Measurements from ENCODE around the gene NAP1L1. TPM values are rescaled to one million over a fixed set of nuclear protein-coding genes. Genes with fewer than 3 reads are reported as not detected.

Gene NAP1L1
- total RNA-seq, 1 experiment from 2014 or later, result 946 TPM

DNA sequence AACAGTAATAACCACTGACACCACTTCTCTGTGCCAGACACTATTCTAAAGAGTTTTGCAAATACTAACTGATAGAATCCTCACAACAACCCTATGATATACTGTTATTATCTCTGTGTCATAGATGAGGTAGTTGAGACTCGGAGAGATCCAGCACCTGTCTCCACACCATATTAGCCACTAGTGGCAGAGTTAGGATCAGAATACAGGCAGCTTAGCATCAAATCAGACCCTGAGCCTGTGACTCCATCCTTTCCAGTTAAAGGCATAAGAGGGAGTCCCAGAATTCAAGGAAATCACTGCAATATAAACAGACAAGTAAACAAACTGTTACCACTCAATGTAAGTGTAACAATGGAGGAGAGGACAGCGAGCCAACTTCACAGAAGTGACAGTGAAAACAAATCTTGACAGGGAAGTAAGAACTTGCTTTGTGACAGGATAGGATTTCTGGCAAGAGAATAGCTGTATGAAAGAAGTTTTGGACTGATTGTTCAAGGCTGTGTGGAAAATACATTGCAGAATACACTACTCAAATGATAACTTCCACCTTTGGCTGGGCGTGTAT, 11.7 kb upstream of the NAP1L1 start (continued):
- TF ChIP-seq, protein P1, sequence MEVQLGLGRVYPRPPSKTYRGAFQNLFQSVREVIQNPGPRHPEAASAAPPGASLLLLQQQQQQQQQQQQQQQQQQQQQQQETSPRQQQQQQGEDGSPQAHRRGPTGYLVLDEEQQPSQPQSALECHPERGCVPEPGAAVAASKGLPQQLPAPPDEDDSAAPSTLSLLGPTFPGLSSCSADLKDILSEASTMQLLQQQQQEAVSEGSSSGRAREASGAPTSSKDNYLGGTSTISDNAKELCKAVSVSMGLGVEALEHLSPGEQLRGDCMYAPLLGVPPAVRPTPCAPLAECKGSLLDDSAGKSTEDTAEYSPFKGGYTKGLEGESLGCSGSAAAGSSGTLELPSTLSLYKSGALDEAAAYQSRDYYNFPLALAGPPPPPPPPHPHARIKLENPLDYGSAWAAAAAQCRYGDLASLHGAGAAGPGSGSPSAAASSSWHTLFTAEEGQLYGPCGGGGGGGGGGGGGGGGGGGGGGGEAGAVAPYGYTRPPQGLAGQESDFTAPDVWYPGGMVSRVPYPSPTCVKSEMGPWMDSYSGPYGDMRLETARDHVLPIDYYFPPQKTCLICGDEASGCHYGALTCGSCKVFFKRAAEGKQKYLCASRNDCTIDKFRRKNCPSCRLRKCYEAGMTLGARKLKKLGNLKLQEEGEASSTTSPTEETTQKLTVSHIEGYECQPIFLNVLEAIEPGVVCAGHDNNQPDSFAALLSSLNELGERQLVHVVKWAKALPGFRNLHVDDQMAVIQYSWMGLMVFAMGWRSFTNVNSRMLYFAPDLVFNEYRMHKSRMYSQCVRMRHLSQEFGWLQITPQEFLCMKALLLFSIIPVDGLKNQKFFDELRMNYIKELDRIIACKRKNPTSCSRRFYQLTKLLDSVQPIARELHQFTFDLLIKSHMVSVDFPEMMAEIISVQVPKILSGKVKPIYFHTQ (CRISPR knock-in tag; IDR thresholded peaks at IDR 0.05), result no peak
- TF ChIP-seq ZNF423 (CRISPR knock-in tag; IDR thresholded peaks at IDR 0.05), result no peak
- TF ChIP-seq, protein P2, sequence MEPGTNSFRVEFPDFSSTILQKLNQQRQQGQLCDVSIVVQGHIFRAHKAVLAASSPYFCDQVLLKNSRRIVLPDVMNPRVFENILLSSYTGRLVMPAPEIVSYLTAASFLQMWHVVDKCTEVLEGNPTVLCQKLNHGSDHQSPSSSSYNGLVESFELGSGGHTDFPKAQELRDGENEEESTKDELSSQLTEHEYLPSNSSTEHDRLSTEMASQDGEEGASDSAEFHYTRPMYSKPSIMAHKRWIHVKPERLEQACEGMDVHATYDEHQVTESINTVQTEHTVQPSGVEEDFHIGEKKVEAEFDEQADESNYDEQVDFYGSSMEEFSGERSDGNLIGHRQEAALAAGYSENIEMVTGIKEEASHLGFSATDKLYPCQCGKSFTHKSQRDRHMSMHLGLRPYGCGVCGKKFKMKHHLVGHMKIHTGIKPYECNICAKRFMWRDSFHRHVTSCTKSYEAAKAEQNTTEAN (CRISPR knock-in tag; IDR thresholded peaks at IDR 0.05), result no peak
- TF ChIP-seq, protein P3, sequence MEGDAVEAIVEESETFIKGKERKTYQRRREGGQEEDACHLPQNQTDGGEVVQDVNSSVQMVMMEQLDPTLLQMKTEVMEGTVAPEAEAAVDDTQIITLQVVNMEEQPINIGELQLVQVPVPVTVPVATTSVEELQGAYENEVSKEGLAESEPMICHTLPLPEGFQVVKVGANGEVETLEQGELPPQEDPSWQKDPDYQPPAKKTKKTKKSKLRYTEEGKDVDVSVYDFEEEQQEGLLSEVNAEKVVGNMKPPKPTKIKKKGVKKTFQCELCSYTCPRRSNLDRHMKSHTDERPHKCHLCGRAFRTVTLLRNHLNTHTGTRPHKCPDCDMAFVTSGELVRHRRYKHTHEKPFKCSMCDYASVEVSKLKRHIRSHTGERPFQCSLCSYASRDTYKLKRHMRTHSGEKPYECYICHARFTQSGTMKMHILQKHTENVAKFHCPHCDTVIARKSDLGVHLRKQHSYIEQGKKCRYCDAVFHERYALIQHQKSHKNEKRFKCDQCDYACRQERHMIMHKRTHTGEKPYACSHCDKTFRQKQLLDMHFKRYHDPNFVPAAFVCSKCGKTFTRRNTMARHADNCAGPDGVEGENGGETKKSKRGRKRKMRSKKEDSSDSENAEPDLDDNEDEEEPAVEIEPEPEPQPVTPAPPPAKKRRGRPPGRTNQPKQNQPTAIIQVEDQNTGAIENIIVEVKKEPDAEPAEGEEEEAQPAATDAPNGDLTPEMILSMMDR (IDR thresholded peaks at IDR 0.05), result no peak

DNA sequence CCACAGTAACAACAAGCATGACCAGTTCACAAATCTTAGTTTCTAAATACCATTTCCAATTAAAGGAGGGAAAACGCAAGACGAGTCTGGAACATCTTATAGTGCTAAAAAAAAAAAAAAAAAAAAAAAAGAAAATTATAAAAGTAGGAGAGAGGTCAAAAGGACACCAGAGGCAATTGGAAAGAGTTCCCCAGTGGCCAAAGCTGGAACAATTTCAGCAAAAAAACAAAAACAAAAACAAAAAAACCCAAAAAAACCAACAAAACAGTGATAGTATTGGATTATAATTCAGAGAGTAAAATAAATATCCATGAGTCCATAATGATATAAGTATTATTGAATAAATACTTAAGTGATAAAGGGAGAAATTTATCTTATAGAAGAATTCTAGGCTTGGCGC, 10.3 kb upstream of the NAP1L1 start:
- CTCF ChIA-PET, result interaction anchor here (0.6 kb wide), 1 partner anchor 1608 kb away, joined by 4 read pairs; no protein-coding TSS in a partner anchor
- ATAC-seq, result no peak
- DNase-seq (ENCODE audit: low spot score), result no peak
- Mint-ChIP-seq H3K27me3 (ENCODE audit: low read depth) (no peaks in the 10 kb centered on the region), H3K4me1 (peaks cover 7% of the 10 kb centered on the region), H3K36me3 (no peaks in the 10 kb centered on the region), H3K27ac (no peak overlapping the region), H3K4me3 (no peak overlapping the region), H3K9me3 (no peaks in the 10 kb centered on the region)
- POLR2A ChIA-PET, result no interaction called here
- TF ChIP-seq, protein P4, sequence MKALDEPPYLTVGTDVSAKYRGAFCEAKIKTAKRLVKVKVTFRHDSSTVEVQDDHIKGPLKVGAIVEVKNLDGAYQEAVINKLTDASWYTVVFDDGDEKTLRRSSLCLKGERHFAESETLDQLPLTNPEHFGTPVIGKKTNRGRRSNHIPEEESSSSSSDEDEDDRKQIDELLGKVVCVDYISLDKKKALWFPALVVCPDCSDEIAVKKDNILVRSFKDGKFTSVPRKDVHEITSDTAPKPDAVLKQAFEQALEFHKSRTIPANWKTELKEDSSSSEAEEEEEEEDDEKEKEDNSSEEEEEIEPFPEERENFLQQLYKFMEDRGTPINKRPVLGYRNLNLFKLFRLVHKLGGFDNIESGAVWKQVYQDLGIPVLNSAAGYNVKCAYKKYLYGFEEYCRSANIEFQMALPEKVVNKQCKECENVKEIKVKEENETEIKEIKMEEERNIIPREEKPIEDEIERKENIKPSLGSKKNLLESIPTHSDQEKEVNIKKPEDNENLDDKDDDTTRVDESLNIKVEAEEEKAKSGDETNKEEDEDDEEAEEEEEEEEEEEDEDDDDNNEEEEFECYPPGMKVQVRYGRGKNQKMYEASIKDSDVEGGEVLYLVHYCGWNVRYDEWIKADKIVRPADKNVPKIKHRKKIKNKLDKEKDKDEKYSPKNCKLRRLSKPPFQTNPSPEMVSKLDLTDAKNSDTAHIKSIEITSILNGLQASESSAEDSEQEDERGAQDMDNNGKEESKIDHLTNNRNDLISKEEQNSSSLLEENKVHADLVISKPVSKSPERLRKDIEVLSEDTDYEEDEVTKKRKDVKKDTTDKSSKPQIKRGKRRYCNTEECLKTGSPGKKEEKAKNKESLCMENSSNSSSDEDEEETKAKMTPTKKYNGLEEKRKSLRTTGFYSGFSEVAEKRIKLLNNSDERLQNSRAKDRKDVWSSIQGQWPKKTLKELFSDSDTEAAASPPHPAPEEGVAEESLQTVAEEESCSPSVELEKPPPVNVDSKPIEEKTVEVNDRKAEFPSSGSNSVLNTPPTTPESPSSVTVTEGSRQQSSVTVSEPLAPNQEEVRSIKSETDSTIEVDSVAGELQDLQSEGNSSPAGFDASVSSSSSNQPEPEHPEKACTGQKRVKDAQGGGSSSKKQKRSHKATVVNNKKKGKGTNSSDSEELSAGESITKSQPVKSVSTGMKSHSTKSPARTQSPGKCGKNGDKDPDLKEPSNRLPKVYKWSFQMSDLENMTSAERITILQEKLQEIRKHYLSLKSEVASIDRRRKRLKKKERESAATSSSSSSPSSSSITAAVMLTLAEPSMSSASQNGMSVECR (CRISPR knock-in tag; IDR thresholded peaks at IDR 0.05; ENCODE audit: borderline replicate concordance), result no peak
- TF ChIP-seq ATF1 (CRISPR knock-in tag; IDR thresholded peaks at IDR 0.05) (no peak), GTF2I (CRISPR knock-in tag; conservative IDR thresholded peaks at IDR 0.05) (no peak), FOXK1 (CRISPR knock-in tag; IDR thresholded peaks at IDR 0.05) (no peak), JUN (CRISPR knock-in tag; IDR thresholded peaks at IDR 0.05) (no peak), SMAD4 (CRISPR knock-in tag; IDR thresholded peaks at IDR 0.05) (no peak), ZBTB21 (CRISPR knock-in tag; IDR thresholded peaks at IDR 0.05; ENCODE audit: borderline replicate concordance) (no peak), MYBL2 (CRISPR knock-in tag; IDR thresholded peaks at IDR 0.05) (no peak)
- TF ChIP-seq, protein P5, sequence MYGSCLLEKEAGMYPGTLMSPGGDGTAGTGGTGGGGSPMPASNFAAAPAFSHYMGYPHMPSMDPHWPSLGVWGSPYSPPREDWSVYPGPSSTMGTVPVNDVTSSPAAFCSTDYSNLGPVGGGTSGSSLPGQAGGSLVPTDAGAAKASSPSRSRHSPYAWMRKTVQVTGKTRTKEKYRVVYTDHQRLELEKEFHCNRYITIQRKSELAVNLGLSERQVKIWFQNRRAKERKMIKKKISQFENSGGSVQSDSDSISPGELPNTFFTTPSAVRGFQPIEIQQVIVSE (CRISPR knock-in tag; IDR thresholded peaks at IDR 0.05; ENCODE audit: borderline replicate concordance), result no peak
- TF ChIP-seq, protein P6, sequence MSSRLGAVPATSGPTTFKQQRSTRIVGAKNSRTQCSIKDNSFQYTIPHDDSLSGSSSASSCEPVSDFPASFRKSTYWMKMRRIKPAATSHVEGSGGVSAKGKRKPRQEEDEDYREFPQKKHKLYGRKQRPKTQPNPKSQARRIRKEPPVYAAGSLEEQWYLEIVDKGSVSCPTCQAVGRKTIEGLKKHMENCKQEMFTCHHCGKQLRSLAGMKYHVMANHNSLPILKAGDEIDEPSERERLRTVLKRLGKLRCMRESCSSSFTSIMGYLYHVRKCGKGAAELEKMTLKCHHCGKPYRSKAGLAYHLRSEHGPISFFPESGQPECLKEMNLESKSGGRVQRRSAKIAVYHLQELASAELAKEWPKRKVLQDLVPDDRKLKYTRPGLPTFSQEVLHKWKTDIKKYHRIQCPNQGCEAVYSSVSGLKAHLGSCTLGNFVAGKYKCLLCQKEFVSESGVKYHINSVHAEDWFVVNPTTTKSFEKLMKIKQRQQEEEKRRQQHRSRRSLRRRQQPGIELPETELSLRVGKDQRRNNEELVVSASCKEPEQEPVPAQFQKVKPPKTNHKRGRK (CRISPR knock-in tag; IDR thresholded peaks at IDR 0.05; ENCODE audit: borderline replicate concordance), result no peak
- TF ChIP-seq, protein P7, sequence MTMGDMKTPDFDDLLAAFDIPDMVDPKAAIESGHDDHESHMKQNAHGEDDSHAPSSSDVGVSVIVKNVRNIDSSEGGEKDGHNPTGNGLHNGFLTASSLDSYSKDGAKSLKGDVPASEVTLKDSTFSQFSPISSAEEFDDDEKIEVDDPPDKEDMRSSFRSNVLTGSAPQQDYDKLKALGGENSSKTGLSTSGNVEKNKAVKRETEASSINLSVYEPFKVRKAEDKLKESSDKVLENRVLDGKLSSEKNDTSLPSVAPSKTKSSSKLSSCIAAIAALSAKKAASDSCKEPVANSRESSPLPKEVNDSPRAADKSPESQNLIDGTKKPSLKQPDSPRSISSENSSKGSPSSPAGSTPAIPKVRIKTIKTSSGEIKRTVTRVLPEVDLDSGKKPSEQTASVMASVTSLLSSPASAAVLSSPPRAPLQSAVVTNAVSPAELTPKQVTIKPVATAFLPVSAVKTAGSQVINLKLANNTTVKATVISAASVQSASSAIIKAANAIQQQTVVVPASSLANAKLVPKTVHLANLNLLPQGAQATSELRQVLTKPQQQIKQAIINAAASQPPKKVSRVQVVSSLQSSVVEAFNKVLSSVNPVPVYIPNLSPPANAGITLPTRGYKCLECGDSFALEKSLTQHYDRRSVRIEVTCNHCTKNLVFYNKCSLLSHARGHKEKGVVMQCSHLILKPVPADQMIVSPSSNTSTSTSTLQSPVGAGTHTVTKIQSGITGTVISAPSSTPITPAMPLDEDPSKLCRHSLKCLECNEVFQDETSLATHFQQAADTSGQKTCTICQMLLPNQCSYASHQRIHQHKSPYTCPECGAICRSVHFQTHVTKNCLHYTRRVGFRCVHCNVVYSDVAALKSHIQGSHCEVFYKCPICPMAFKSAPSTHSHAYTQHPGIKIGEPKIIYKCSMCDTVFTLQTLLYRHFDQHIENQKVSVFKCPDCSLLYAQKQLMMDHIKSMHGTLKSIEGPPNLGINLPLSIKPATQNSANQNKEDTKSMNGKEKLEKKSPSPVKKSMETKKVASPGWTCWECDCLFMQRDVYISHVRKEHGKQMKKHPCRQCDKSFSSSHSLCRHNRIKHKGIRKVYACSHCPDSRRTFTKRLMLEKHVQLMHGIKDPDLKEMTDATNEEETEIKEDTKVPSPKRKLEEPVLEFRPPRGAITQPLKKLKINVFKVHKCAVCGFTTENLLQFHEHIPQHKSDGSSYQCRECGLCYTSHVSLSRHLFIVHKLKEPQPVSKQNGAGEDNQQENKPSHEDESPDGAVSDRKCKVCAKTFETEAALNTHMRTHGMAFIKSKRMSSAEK (CRISPR knock-in tag; IDR thresholded peaks at IDR 0.05; ENCODE audit: borderline replicate concordance), result no peak
- TF ChIP-seq, protein P8, sequence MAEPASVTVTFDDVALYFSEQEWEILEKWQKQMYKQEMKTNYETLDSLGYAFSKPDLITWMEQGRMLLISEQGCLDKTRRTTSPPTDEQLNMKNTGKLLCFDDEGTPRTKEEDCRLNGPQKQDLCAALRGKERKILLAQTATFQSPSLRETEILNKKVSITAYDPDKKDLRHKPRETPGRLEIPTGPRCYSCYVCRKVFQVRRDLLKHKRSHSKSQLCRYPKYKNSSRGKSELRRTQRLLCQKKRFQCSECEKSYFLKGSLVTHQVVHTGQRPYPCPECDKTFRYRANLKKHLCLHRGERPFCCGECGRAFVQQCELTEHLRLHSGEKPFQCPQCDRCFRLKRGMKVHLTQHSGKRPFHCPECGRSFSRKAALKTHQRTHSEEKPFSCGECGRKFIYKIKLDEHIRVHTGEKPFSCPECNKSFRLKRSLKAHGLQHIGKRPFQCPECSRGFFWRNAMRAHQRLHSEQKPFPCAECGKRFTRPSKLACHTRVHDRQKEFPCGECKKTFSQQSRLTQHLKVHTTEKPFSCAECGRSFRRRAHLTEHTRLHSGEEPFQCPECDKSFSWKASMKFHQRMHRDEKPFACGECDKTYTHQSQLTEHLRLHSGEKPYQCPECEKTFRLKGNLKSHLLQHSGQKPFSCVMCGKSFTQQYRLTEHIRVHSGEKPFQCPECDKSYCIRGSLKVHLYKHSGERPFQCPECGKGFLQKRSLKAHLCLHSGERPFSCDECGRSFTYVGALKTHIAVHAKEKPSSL (CRISPR knock-in tag; conservative IDR thresholded peaks at IDR 0.05), result no peak

Measured in WTC11 (cell line).